B cell (primary cell): ENCODE data around the gene DNASE1L2. TPM values are rescaled to one million over a fixed set of nuclear protein-coding genes. Genes with fewer than 3 reads are reported as not detected.

Source experiments
- ATAC-seq: fragments of 200-7000 bp; cut with Tn5 transposase; one replicate; pipeline ENCODE4 v1.10.0; 2021; ENCODE audit warnings: low read depth, mild to moderate bottlenecking, moderate number of reproducible peaks, moderate library complexity
- CTCF ChIA-PET: fragments of 350-600 bp; sonication (Branson Sonifier 250); formaldehyde crosslinking; loops from one replicate; lab custom pipeline; 2021; ENCODE audit warnings: antibody characterized with exemption, inconsistent platforms; lab: Charles Lee
- POLR2A ChIA-PET: fragments of 350-600 bp; sonication (Branson Sonifier 250); formaldehyde crosslinking; loops from one replicate; lab custom pipeline; 2021; ENCODE audit warnings: antibody characterized with exemption; lab: Charles Lee
- DNase-seq: peaks from one replicate; pipeline ENCODE4 v3.0.0; 2013
- H2AFZ ChIP-seq: 2 replicates; pipeline ENCODE4 v1.6.1; 2012; ENCODE audit warnings: mild to moderate bottlenecking, low read depth, low read length; ENCODE audit not compliant: insufficient read depth, poor library complexity, severe bottlenecking
- H3K27ac ChIP-seq, 2 donors: 1 replicate in 1 of 2; 2 replicates in 1 of 2; pipeline ENCODE4 v1.5.1; 2012 to 2013; ENCODE audit warnings: low read length in 2 of 2, mild to moderate bottlenecking in 2 of 2, moderate library complexity in 1 of 2
- H3K27me3 ChIP-seq, 4 experiments: fragments of 200-600 bp in 1 of 4; sonication (generic) in 1 of 4; replicated peaks in 1 of 4; 1 replicate in 2 of 4; 2 replicates in 2 of 4; pipeline versions ENCODE4 v1.6.1 to v1.7.0; 2013 to 2016; ENCODE audit warnings: low read length in 3 of 4, mild to moderate bottlenecking in 2 of 4, mixed read lengths in 1 of 4, moderate library complexity in 1 of 4; ENCODE audit not compliant: insufficient read depth in 4 of 4, control insufficient read depth in 3 of 4; ENCODE audit errors: control extremely low read depth in 1 of 4
- H3K36me3 ChIP-seq, 2 experiments: replicated peaks in 1 of 2; 1 replicate in 1 of 2; 2 replicates in 1 of 2; pipeline versions ENCODE4 v1.6.1 to v1.7.1; 2013; ENCODE audit warnings: low read length in 1 of 2; ENCODE audit not compliant: insufficient read depth in 2 of 2, control insufficient read depth in 1 of 2; ENCODE audit errors: control extremely low read depth in 1 of 2, extremely low read depth in 1 of 2
- H3K4me1 ChIP-seq, 2 donors: fragments of 200-600 bp in 1 of 2; sonication (generic) in 1 of 2; 1 replicate in 1 of 2; 2 replicates in 1 of 2; pipeline versions ENCODE4 v1.5.1 to v1.6.1; 2013 to 2017; ENCODE audit warnings: low read length in 2 of 2; ENCODE audit not compliant: control insufficient read depth in 2 of 2, insufficient read depth in 2 of 2
- H3K4me2 ChIP-seq: replicated peaks from 2 replicates; pipeline ENCODE3; 2012; ENCODE audit warnings: mild to moderate bottlenecking, low read depth, low read length; ENCODE audit not compliant: poor library complexity, severe bottlenecking
- H3K4me3 ChIP-seq, 5 experiments: fragments of 200-600 bp in 1 of 5; sonication (generic) in 1 of 5; 1 replicate in 3 of 5; 2 replicates in 2 of 5; pipeline versions ENCODE4 v1.5.1 to v1.7.0; 2011 to 2016; ENCODE audit warnings: low read length in 4 of 5, mild to moderate bottlenecking in 4 of 5, low read depth in 2 of 5, control low read depth in 1 of 5, moderate library complexity in 1 of 5; ENCODE audit not compliant: insufficient read depth in 1 of 5; ENCODE audit errors: control extremely low read depth in 1 of 5, extremely low read depth in 1 of 5
- H3K79me2 ChIP-seq: fragments of 200-600 bp; sonication (generic); one replicate; pipeline ENCODE4 v1.6.0; 2016; ENCODE audit warnings: low read length; ENCODE audit not compliant: control insufficient read depth, insufficient read depth
- H3K9ac ChIP-seq: fragments of 200-600 bp; sonication (generic); 2 replicates; pipeline ENCODE4 v1.6.1; 2017; ENCODE audit warnings: mild to moderate bottlenecking, low read length, moderate library complexity
- H3K9me3 ChIP-seq, 3 donors: one replicate each; pipeline versions ENCODE4 v1.6.1 to v1.7.1; 2013; ENCODE audit warnings: low read length in 2 of 3; ENCODE audit not compliant: control insufficient read depth in 2 of 3, insufficient read depth in 1 of 3; ENCODE audit errors: control extremely low read depth in 1 of 3
- H4K20me1 ChIP-seq: 2 replicates; pipeline ENCODE4 v1.6.0; 2012; ENCODE audit warnings: mild to moderate bottlenecking, low read length; ENCODE audit not compliant: insufficient read depth, control insufficient read depth, poor library complexity, severe bottlenecking
- H3K27ac Mint-ChIP-seq: one replicate; pipeline ENCODE4 v1.8.0; 2021; ENCODE audit warnings: mixed read lengths
- H3K27me3 Mint-ChIP-seq: one replicate; pipeline ENCODE4 v1.8.0; 2021; ENCODE audit warnings: mixed read lengths
- H3K4me1 Mint-ChIP-seq: one replicate; pipeline ENCODE4 v1.8.0; 2021; ENCODE audit warnings: mixed read lengths
- H3K4me3 Mint-ChIP-seq: one replicate; pipeline ENCODE4 v1.8.0; 2021; ENCODE audit warnings: mixed read lengths
- H3K9me3 Mint-ChIP-seq: one replicate; pipeline ENCODE4 v1.8.0; 2022; ENCODE audit warnings: mixed read lengths; ENCODE audit not compliant: insufficient read depth
- EZH2 ChIP-seq: IDR thresholded peaks from 2 replicates; pipeline ENCODE4 v1.6.1; 2012; ENCODE audit warnings: borderline replicate concordance, low read depth, mild to moderate bottlenecking, moderate library complexity, low read length; ENCODE audit not compliant: insufficient read depth, poor library complexity, severe bottlenecking
- WGBS: methylation state at CpG from one replicate; pipeline ENCODE4 v1.1.5; 2013; ENCODE audit warnings: missing lambda C conversion rate; ENCODE audit not compliant: insufficient coverage; 5-methylcytosine and 5-hydroxymethylcytosine counted together
- intact Hi-C: fragments of 100-400 bp; cut with micrococcal nuclease; formaldehyde crosslinking; loops from one replicate; pipeline ENCODE4 v1.10.0; 2022
- polyA plus RNA-seq: library from polyadenylated mRNA; depleted of rRNA; stranded (reverse); fragments of >200 nt; gene quantifications from 2 replicates; pipeline ENCODE4 v1.2.3, GENCODE V29; 2012
- total RNA-seq, 2 donors: library from RNA; stranded (reverse); fragments of 120-200 nt in 1 of 2; gene quantifications; 1 replicate in 1 of 2; 2 replicates in 1 of 2; pipeline versions ENCODE4 v1.2.3 to v1.2.4, GENCODE V29; 2013 to 2022
- TF ChIP-seq, protein P1 (sequence below): fragments of 200-600 bp; IDR thresholded peaks from one replicate; pipeline ENCODE4 v1.8.0; 2022; ENCODE audit warnings: antibody characterized with exemption, mild to moderate bottlenecking

Gene DNASE1L2
- total and polyA plus RNA-seq, 2 donors (not counting 1 experiment from before 2014, with no cell fraction given): 1.1 to 1.6 TPM

DNA sequence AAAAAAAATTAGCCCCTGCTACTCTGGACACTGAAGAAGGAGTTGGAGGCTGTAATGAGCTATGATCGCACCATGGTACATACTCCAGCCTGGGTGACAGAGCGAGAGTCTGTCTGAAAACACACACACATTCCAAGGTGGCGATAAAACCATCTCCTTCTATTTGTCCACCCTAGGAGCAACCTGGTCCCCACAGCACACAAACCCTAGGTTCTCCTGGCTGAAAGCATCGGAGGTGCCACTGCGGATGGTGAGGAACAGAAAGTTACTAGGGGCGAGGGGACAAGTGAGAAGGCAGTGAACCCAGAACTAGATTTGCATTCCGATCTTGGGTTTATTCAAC lies 16.5 kb downstream of the DNASE1L2 start:
- H3K9me3 Mint-ChIP-seq: no peaks in the 10 kb centered on the region
- ATAC-seq: no peak
- ChIA-PET POLR2A (interaction anchor here (1.8 to 2.5 kb wide), 2 partner anchors 16 to 48 kb away, joined by 4 to 13 read pairs; partner anchors contain the start of genes MLST8 and RNPS1), CTCF (interaction anchor here (0.5 to 3.9 kb wide), 13 partner anchors 11 to 1083 kb away, joined by 3 to 71 read pairs (median 5); partner anchors contain the start of gene CASKIN1)
- Histone ChIP-seq H3K4me1 (peaks cover 12 to 41% of the 10 kb centered on the region in 2 donors), H4K20me1 (peaks cover 15% of the 10 kb centered on the region), H3K4me2 (no peak overlapping the region), H3K27me3 (no peaks in the 10 kb centered on the region), H3K4me3 (no peak overlapping the region), H3K9ac (no peak overlapping the region), H3K9me3 (no peaks in the 10 kb centered on the region), H3K27ac (peak overlapping the region; percentile 68 to 72), H3K79me2 (peaks cover 24% of the 10 kb centered on the region), H2AFZ (no peak overlapping the region), H3K36me3 (peaks cover 0 to 34% of the 10 kb centered on the region in 2 experiments)
- H3K27ac Mint-ChIP-seq: peak overlapping the region; percentile 90
- intact Hi-C loops: loop anchor here (5.0 to 10.0 kb wide), 3 partner anchors 90 to 255 kb away; partner anchors contain the start of genes ABCA3 and NHERF2
- H3K4me1 Mint-ChIP-seq: peaks cover 26% of the 10 kb centered on the region
- no peaks in the 10 kb centered on the region for H3K27me3 Mint-ChIP-seq
- DNase-seq: peak; percentile 53
- WGBS: 100% methylated on average over 1 of the region's 7 CpGs
- TF ChIP-seq, protein P1, sequence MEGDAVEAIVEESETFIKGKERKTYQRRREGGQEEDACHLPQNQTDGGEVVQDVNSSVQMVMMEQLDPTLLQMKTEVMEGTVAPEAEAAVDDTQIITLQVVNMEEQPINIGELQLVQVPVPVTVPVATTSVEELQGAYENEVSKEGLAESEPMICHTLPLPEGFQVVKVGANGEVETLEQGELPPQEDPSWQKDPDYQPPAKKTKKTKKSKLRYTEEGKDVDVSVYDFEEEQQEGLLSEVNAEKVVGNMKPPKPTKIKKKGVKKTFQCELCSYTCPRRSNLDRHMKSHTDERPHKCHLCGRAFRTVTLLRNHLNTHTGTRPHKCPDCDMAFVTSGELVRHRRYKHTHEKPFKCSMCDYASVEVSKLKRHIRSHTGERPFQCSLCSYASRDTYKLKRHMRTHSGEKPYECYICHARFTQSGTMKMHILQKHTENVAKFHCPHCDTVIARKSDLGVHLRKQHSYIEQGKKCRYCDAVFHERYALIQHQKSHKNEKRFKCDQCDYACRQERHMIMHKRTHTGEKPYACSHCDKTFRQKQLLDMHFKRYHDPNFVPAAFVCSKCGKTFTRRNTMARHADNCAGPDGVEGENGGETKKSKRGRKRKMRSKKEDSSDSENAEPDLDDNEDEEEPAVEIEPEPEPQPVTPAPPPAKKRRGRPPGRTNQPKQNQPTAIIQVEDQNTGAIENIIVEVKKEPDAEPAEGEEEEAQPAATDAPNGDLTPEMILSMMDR: no peak
- TF ChIP-seq EZH2: no peak
- peak overlapping the region; percentile 71 for H3K4me3 Mint-ChIP-seq

GRCh38 chr16:2253293-2253692 lies 17.0 kb downstream of the DNASE1L2 start:
- H3K4me3 Mint-ChIP-seq: peak overlapping the region; percentile 71
- ATAC-seq (no peak), DNase-seq (no peak)
- Histone ChIP-seq H3K9ac (no peak overlapping the region), H3K4me1 (peaks cover 12 to 41% of the 10 kb centered on the region in 2 donors), H3K79me2 (peaks cover 23% of the 10 kb centered on the region), H2AFZ (no peak overlapping the region), H3K36me3 (peaks cover 0 to 39% of the 10 kb centered on the region in 2 experiments), H4K20me1 (peaks cover 18% of the 10 kb centered on the region), H3K4me3 (no peak overlapping the region), H3K9me3 (no peaks in the 10 kb centered on the region), H3K27ac (peak overlapping the region; percentile 68 to 72), H3K27me3 (no peaks in the 10 kb centered on the region), H3K4me2 (no peak overlapping the region)
- TF ChIP-seq EZH2: no peak
- TF ChIP-seq, protein P1: no peak
- H3K27ac Mint-ChIP-seq: peak overlapping the region; percentile 90
- no peaks in the 10 kb centered on the region for H3K27me3 Mint-ChIP-seq
- peaks cover 26% of the 10 kb centered on the region for H3K4me1 Mint-ChIP-seq
- CTCF ChIA-PET: interaction anchor here (0.6 to 3.9 kb wide), 5 partner anchors 10 to 233 kb away, joined by 3 to 71 read pairs (median 3); partner anchors contain the start of gene CASKIN1
- WGBS: 65% methylated on average over 7 of the region's 11 CpGs
- no peaks in the 10 kb centered on the region for H3K9me3 Mint-ChIP-seq
- intact Hi-C loops: loop anchor here (5.0 to 10.0 kb wide), 3 partner anchors 89 to 254 kb away; partner anchors contain the start of genes ABCA3 and NHERF2
- POLR2A ChIA-PET: no interaction called here
